Stimulated activated CD4-positive, alpha-beta T cell treated with anti-CD3 and anti-CD28 coated beads, Interleukin-15, amount 100 ng/mL, for 24 hours (primary cell): ENCODE measurements around the gene CMBL.
"Not testable (repeated sequence)": the region's sequence is repeated elsewhere in the genome, so short reads cannot be mapped to it uniquely, and the experiment has no call there.

ENCODE experiments used
- DNase-seq: peaks from one replicate; pipeline ENCODE4 v3.0.0-alpha.2; 2020

Gene CMBL

DNA sequence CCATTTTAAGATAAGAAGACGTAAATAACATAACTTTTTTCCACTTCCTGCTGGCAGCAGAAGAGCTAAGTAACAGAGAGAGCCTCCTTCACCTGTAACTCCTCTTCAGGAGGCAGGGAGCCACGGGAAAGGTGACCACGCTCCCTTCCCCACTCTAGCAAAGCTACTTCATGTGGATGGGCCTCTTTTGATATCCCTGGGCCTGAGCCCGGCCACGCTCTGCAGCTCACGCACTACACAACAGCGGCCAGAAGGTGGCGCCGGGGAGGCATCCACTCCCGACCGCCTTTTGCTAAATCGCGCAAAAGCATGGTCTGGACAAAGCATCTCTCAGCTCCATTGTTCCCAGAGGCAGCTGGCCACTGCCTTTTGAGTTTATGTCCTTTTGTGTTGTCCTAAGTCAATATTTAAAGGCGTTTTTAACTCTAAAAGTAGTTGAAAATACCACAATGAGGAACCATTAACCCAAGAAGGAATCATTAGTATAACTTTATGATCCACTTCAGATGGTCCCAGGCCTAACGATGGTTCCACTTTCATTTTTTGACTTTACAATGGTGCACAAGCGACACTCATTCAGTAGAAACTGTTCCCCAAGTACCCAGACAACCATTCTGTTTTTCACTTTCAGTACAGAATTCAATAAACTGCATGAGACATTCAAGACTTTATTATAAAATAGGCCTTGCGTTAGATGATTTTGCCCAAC, 23.6 kb downstream of the CMBL start:
- peak; percentile 88 for DNase-seq

DNA sequence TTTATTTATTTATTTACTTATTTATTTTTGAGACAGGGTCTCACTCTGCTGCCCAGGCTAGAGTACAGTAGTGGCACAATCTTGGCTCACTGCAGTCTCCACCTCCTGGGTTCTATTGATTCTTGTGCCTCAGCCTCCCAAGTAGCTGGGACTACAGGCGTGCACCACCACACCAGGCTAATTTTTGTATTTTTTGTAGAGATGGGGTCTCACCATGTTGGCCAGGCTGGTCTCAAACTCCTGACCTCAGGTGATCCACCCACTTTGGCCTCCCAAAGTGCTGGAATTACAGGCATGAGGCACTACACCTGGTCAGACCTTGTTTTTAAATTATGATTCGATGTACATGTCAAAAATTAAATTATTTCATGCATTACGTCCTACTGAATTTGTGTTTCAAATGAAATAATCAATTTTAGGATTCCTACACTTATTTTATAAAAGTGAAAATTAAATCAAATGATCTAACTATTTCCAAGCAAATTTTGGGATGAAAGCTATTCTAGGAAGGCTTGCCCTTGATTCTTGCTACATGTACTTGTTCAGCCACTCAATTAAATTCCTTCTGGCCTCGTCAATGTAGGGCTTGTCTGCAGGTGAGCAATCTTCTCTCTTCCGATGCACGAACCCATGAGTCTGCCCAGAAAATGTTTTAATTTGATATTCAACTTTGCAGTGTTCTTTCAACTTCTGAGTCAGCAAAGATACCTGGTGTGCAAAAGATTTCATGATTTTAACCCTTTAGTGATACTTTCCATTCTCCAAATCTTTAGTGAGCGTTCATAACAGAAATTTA, 27.6 kb downstream of the CMBL start:
- DNase-seq = no peak

DNA sequence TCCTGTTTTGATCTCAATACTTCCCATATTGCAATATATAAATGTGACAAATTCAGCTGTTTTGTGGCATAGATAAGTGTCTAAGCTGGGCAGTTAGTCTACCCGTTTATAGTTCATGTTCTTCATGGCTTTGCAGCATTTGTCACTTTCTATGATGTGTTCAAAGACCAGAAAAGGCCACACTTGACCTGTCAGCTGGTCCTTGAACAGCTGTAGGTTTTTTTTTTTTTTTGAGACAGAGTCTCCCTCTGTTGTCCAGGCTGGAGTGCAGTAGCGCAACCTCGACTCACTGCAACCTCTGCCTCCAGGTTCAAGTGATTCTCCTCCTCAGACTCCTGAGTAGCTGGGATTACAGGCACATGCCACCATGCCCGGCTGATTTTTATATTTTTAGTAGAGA, 28.4 kb downstream of the CMBL start:
- no peak for DNase-seq

DNA sequence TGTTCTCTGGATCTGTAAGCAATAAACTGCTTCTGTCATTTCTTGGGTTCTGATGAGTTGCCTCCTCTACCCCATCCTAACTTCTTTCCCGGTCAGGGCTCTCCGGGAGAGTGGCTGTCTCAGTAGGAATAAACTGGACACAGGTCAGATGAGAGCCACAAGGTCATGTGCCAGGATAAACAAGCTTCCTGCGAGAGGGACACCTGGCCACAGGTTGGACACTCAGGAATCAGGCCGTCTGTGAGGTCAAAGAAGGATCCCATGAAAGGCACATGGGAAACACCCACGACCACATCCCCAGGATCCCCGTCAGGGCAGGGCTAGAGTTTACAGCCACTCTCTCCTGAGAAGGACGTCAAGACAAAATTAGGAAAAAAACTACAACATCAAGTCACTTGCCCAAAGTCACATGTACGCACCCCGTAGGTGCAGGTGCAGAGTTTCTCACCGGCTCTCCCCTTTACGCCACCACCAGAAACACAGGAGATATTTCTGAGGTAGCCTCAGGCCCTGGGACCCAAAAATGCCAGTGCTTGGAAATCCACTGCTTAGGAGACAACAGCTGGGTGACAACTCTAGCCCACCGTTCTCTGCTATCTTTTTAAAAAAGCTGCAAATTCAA, 28.9 kb downstream of the CMBL start:
- DNase-seq = no peak

GRCh38 chr5:10277773-10278630, 29.7 kb downstream of the CMBL start:
- DNase-seq = no peak

GRCh38 chr5:10276691-10277090, 31.0 kb downstream of the CMBL start:
- DNase-seq = no peak

DNA sequence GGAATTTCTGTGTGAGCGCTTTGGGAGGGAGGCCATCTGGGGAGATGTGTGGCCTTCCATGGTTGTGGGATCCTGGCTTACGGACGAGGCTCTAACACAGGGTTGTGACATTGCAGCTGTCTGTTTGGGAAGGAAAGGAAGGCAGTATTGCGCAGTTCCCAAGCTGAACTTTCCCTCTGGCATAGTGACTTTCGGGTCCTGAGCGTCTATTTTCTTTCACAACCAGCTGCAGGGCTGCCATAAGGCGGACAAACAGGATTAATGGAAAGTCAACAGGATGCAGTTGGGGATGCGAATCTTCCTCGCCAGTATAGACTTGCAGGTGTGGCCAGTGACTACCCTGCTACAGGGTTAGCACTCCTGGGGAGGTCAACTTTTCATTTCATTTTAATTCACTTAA, 31.7 kb downstream of the CMBL start:
- DNase-seq = no peak

GRCh38 chr5:10275460-10275859, 32.2 kb downstream of the CMBL start:
- no peak for DNase-seq

DNA sequence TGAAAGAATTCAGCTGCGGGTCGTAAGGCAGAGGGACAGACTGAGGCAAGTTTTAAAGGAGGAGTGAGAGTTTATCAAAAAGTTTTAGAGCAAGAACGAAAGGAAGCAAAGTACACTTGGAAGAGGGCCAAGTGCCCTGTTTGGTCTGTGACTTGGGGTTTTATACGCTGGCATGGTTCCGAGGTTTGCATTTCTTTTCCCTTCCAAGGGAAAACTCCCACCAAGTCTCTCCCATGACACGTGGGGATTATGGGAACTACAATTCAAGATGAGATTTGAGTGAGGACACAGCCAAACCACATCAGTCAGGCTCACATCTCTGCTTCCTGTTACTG, 34.9 kb downstream of the CMBL start:
- not testable (repeated sequence) for DNase-seq

DNA sequence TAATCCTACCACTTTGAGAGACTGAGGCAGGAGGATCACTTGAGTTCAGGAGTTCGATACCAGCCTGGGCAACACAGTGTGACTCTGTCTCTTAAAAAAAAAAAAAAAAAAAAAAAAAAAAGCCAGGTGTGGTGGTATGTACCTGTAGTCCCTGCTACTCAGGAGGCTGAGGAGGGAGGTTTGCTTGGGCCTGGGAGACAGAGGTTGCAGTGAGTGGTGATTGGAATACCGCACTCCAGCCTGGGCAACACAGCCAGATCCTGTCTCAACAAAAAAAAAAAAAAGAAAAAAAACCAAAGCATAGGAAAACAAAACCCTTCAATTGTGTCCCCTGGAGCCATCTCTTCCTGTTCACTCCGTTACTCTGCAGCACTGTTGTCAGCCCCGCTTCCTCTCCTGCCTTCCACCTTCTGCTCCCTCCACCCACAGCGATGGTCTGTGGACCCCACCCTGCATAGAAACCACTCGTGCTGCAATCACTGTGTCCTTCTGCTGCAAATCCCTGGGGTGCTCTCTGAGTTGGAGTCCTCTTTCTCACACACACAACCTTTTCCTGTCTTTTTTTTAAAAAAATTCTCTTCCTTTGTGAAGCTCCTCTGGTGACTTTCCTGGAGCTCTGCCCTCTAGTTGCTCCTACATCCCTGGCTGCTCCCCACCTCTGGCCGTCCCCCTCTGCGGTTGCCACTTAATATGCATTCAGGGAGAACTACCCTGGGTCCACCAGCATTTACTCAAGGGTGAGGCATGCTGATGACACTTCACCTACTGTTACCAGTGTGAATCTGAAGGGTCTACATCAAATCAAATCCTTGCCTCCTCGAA, 35.4 kb downstream of the CMBL start:
- no peak for DNase-seq

DNA sequence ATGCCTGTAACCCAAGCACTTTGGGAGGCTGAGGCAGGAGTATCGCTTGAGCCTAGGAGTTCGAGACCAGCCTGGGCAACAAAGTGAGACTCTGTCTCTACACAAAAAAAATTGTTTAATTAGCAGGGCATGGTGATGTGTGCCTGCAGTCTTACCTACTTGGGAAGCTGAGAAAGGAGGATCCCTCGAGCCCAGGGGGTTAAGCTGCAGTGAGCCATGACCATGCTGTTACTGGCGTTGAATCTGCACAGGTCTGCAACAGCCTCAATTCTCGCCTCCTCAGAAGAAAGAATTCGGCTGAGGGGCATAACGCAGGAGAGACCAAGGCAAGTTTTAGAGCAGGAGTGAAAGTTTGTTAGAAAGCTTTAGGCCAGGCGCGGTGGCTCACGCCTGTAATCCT, 39.6 kb downstream of the CMBL start:
- no peak for DNase-seq

GRCh38 chr5:10266839-10267238, 40.9 kb downstream of the CMBL start:
- no peak for DNase-seq

DNA sequence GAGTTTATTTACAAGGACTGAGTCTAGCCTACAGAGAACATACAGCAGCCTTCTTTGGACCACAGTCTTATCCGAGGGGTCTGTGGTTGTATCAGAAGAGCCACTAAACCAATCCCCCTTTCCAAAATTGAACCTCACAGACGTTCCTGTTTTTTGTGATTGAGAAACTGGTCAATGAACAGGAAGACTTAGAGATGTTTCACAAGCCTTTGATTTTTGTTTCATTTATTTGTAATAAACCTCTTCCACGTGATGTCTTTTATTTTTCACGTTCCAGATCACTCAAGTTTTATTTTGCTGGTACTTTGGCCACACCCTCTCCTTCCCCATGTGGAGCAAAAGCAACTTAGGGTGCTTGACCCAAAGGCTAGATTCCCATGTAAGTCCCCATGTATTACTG, 41.6 kb downstream of the CMBL start:
- no peak for DNase-seq

- DNase-seq = no peak
Measured at GRCh38 chr5:10265245-10266109, 42.2 kb downstream of the CMBL start.

DNA sequence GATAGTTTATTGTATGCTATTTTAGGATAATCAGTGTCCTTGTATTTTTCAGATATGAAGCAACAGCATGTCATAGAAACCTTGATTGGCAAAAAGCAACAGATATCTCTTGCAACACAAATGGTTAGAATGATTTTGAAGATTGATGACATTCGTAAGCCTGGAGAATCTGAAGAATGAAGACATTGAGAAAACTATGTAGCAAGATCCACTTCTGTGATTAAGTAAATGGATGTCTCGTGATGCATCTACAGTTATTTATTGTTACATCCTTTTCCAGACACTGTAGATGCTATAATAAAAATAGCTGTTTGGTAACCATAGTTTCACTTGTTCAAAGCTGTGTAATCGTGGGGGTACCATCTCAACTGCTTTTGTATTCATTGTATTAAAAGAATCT, 43.1 kb downstream of the CMBL start:
- DNase-seq = no peak

GRCh38 chr5:10262995-10263394, 44.7 kb downstream of the CMBL start:
- DNase-seq = no peak

- no peak for DNase-seq
Measured at GRCh38 chr5:10262121-10262774, 45.5 kb downstream of the CMBL start.

DNA sequence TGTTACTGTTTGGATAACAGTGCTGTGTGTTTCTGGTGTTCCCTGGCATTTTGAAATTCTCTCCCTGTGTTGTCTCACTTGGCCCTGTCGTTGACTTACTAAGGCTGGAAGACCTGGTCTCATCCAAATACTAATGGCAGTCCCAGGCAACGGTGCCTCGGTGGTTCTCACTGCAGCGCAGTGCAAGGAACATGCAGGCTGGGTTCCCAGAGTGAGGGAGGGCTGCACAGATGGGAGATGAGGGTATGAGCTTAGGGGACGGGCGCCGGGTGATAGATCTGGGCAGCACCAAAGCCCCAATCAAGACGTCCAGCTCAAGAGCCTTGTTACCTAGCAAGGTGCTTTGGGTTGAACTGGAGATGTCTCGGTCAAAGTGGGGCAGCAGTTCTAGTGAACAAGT, 46.6 kb downstream of the CMBL start:
- no peak for DNase-seq

DNA sequence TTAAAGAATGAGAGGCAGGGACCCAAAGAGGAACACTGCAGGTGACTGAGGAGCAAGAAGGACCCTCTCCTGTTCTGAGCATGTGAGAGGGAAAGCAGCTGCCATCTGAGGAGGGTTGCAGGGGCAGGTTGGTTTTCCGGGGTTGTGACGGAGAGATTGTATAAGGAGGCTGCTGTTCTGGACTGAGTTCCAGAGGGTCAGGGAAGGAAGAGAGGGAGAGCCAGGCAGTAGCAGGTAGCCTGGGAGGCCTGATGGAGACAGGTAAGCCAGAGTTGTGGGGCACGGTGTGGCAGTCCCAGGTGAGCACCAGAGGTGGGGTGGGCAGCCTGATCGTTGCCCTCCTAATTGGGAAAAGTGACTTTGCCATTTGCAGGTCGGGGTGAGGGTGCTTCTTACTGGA, 47.8 kb downstream of the CMBL start:
- no peak for DNase-seq

GRCh38 chr5:10257870-10258269, 49.8 kb downstream of the CMBL start:
- no peak for DNase-seq

DNA sequence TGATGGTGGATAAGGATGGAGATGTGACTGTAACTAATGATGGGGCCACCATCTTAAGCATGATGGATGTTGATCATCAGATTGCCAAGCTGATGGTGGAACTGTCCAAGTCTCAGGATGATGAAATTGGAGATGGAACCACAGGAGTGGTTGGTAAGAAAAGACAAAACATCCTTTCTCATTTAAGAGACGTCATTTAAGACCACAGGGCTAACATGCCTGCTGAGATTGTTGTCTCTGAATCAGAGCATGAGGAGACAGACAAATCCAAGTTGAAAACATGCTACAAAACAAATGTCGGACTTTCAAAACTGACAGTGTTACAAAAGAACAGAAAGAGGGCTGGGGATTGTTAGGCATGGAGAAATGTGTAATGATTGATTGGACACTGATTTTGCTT, 53.0 kb downstream of the CMBL start:
- no peak for DNase-seq
